ENCODE measurements around the gene BCAT1. TPM values are rescaled to one million over a fixed set of nuclear protein-coding genes. Genes with fewer than 3 reads are reported as not detected.
A peak's percentile ranks its signal among the peaks of the same experiment; 100 is the strongest.
"Not testable (repeated sequence)": the region's sequence is repeated elsewhere in the genome, so short reads cannot be mapped to it uniquely, and the experiment has no call there.

Gene BCAT1
- total RNA-seq, 1 donor: 453 TPM

GRCh38 chr12:24872211-24872610 is 76.7 kb downstream of the BCAT1 start:
- no peak for DNase-seq (ENCODE audit: low read depth)
- TF ChIP-seq CTCF (IDR thresholded peaks at IDR 0.05; ENCODE audit: insufficient read depth, low read length): no peak
- H3K4me3 ChIP-seq (ENCODE audit: low read depth, low read length): no peak overlapping the region

- DNase-seq (ENCODE audit: low read depth); H3K4me3 ChIP-seq (ENCODE audit: low read depth, low read length): not testable (repeated sequence)
Measured at GRCh38 chr12:24866139-24866538, 82.8 kb downstream of the BCAT1 start.

- H3K4me3 ChIP-seq (ENCODE audit: low read depth, low read length): no peak overlapping the region
- TF ChIP-seq CTCF (IDR thresholded peaks at IDR 0.05; ENCODE audit: insufficient read depth, low read length): no peak
- no peak for DNase-seq (ENCODE audit: low read depth)
Measured at GRCh38 chr12:24864796-24865125, 84.1 kb downstream of the BCAT1 start.

GRCh38 chr12:24861766-24862540 is 86.9 kb downstream of the BCAT1 start:
- DNase-seq (ENCODE audit: low read depth): peak; percentile 65
- no peak for TF ChIP-seq CTCF (IDR thresholded peaks at IDR 0.05; ENCODE audit: insufficient read depth, low read length)
- no peak overlapping the region for H3K4me3 ChIP-seq (ENCODE audit: low read depth, low read length)

- DNase-seq (ENCODE audit: low read depth): peak; percentile 48
- TF ChIP-seq CTCF (IDR thresholded peaks at IDR 0.05; ENCODE audit: insufficient read depth, low read length): no peak
Measured at GRCh38 chr12:24860546-24860945, 88.4 kb downstream of the BCAT1 start.

GRCh38 chr12:24856541-24856940 is 92.4 kb downstream of the BCAT1 start:
- no peak overlapping the region for H3K4me3 ChIP-seq (ENCODE audit: low read depth, low read length)
- no peak for DNase-seq (ENCODE audit: low read depth)
- TF ChIP-seq CTCF (IDR thresholded peaks at IDR 0.05; ENCODE audit: insufficient read depth, low read length): no peak

More at GRCh38 chr12:24860546-24860945, 88.4 kb downstream of the BCAT1 start:
- H3K4me3 ChIP-seq (ENCODE audit: low read depth, low read length): no peak overlapping the region

GRCh38 chr12:24854908-24855307 is 94.0 kb downstream of the BCAT1 start:
- no peak for TF ChIP-seq CTCF (IDR thresholded peaks at IDR 0.05; ENCODE audit: insufficient read depth, low read length)
- no peak overlapping the region for H3K4me3 ChIP-seq (ENCODE audit: low read depth, low read length)
- no peak for DNase-seq (ENCODE audit: low read depth)
